Endothelial cell of umbilical vein (primary cell): ENCODE results near the gene ANO7. TPM values are rescaled to one million over a fixed set of nuclear protein-coding genes. Genes with fewer than 3 reads are reported as not detected.

Experiments used
- BruUV-seq: library from RNA; stranded (reverse); fragments of 400-500 nt; replicated peaks from 2 replicates; lab custom pipeline; 2021; lab: Mats Ljungman, UMichigan
- CTCF ChIA-PET: fragments of 300-600, 350-600 bp; sonication (Branson Sonifier 250); formaldehyde crosslinking; loops from one replicate; lab custom pipeline; 2021; ENCODE audit warnings: antibody characterized with exemption, inconsistent platforms; lab: Charles Lee
- POLR2A ChIA-PET: fragments of 300-600, 350-600 bp; sonication (Branson Sonifier 250); formaldehyde crosslinking; loops from one replicate; lab custom pipeline; 2021; ENCODE audit warnings: antibody characterized with exemption, inconsistent platforms; lab: Charles Lee
- DNase-seq: peaks from one replicate; pipeline ENCODE4 v3.0.0-alpha.2; 2011; ENCODE audit warnings: low read depth, low spot score
- FAIRE-seq: peaks from 2 replicates; lab custom pipeline; 2011; peaks lifted over from hg19 to GRCh38; lab: Jason Lieb, UNC
- H2AFZ ChIP-seq: 2 replicates; pipeline ENCODE4 v1.6.0; 2012; ENCODE audit warnings: low read depth, low read length, control low read depth, inconsistent platforms
- H3K27ac ChIP-seq: 2 replicates; pipeline ENCODE4 v1.5.1; 2011; ENCODE audit warnings: low read depth, mild to moderate bottlenecking, control low read depth, low read length, moderate library complexity; ENCODE audit not compliant: insufficient read depth
- H3K27me3 ChIP-seq, 2 experiments: 2 replicates each; pipeline versions ENCODE4 v1.6.0 to v1.6.1; 2011; ENCODE audit warnings: low read length in 2 of 2, mixed read lengths in 1 of 2; ENCODE audit not compliant: control insufficient read depth in 2 of 2, insufficient read depth in 2 of 2
- H3K36me3 ChIP-seq, 2 experiments: 2 replicates in 1 of 2; 3 replicates in 1 of 2; pipeline ENCODE4 v1.5.1; 2011; ENCODE audit warnings: low read length in 2 of 2, mild to moderate bottlenecking in 1 of 2, moderate library complexity in 1 of 2; ENCODE audit not compliant: control insufficient read depth in 2 of 2, insufficient read depth in 2 of 2; ENCODE audit errors: extremely low read depth in 1 of 2
- H3K4me1 ChIP-seq: 3 replicates; pipeline ENCODE4 v1.5.1; 2011; ENCODE audit warnings: mild to moderate bottlenecking, low read length; ENCODE audit not compliant: control insufficient read depth, insufficient read depth; ENCODE audit errors: extremely low read depth
- H3K4me2 ChIP-seq: 2 replicates; pipeline ENCODE4 v1.6.1; 2011; ENCODE audit warnings: low read length, control low read depth, mixed read lengths; ENCODE audit not compliant: insufficient read depth
- H3K4me3 ChIP-seq, 3 experiments: fragments of 200-600 bp in 1 of 3; sonication (generic), shearing (Covaris generic) in 1 of 3; replicated peaks in 1 of 3; 2 replicates each; pipeline ENCODE4 v1.5.1; 2011 to 2016; ENCODE audit warnings: control low read depth in 3 of 3, low read length in 3 of 3, mild to moderate bottlenecking in 2 of 3, inconsistent platforms in 1 of 3, low read depth in 1 of 3, moderate library complexity in 1 of 3; ENCODE audit not compliant: insufficient read depth in 1 of 3
- H3K79me2 ChIP-seq: 2 replicates; pipeline ENCODE4 v1.6.0; 2012; ENCODE audit warnings: low read length, inconsistent platforms; ENCODE audit not compliant: control insufficient read depth, insufficient read depth
- H3K9ac ChIP-seq: replicated peaks from 2 replicates; pipeline ENCODE3; 2011; ENCODE audit warnings: low read length, control low read depth; ENCODE audit not compliant: insufficient read depth; ENCODE audit errors: extremely low read depth
- H3K9me1 ChIP-seq: replicated peaks from 3 replicates; pipeline ENCODE4 v1.6.0; 2011; ENCODE audit warnings: mild to moderate bottlenecking, low read length; ENCODE audit not compliant: control insufficient read depth, insufficient read depth; ENCODE audit errors: extremely low read depth
- H3K9me3 ChIP-seq: replicated peaks from 2 replicates; pipeline ENCODE4 v1.5.1; 2012; ENCODE audit warnings: low read length, inconsistent platforms; ENCODE audit not compliant: control insufficient read depth, insufficient read depth
- H4K20me1 ChIP-seq: replicated peaks from 2 replicates; pipeline ENCODE3; 2011; ENCODE audit warnings: mild to moderate bottlenecking, low read length; ENCODE audit not compliant: control insufficient read depth, insufficient read depth; ENCODE audit errors: extremely low read depth
- CTCF ChIP-seq, 2 donors: IDR thresholded peaks; 1 replicate in 1 of 2; 2 replicates in 1 of 2; pipeline ENCODE4 v1.5.1; 2011; ENCODE audit warnings: low read length in 2 of 2, mild to moderate bottlenecking in 2 of 2, moderate library complexity in 2 of 2, control low read depth in 1 of 2, inconsistent platforms in 1 of 2, low read depth in 1 of 2; ENCODE audit not compliant: insufficient read depth in 1 of 2; ENCODE audit errors: extremely low read depth in 1 of 2
- EZH2 ChIP-seq: IDR thresholded peaks from 2 replicates; pipeline ENCODE4 v1.6.1; 2012; ENCODE audit warnings: borderline replicate concordance, low read depth, mild to moderate bottlenecking, moderate library complexity, low read length, inconsistent platforms; ENCODE audit not compliant: severe bottlenecking
- FOS ChIP-seq: IDR thresholded peaks from 2 replicates; pipeline ENCODE4 v1.6.1; 2011; ENCODE audit warnings: mild to moderate bottlenecking, low read length, moderate library complexity, borderline replicate concordance; ENCODE audit not compliant: insufficient read depth
- GATA2 ChIP-seq: IDR thresholded peaks from 2 replicates; pipeline ENCODE4 v1.7.0; 2011; ENCODE audit warnings: low read depth, mild to moderate bottlenecking, moderate library complexity, mixed read lengths, low read length; ENCODE audit not compliant: insufficient read length, insufficient read depth
- JUN ChIP-seq: IDR thresholded peaks from 2 replicates; pipeline ENCODE4 v1.6.1; 2011; ENCODE audit warnings: borderline replicate concordance, low read depth; ENCODE audit not compliant: insufficient read length, insufficient read depth
- MAX ChIP-seq: IDR thresholded peaks from 2 replicates; pipeline ENCODE4 v1.6.1; 2011; ENCODE audit not compliant: insufficient read depth, insufficient read length
- MYC ChIP-seq: IDR thresholded peaks from one replicate; pipeline ENCODE4 v1.6.1; 2011; ENCODE audit warnings: mild to moderate bottlenecking, low read depth, low read length
- POLR2A ChIP-seq: IDR thresholded peaks from 2 replicates; pipeline ENCODE4 v1.6.1; 2012; ENCODE audit warnings: low read depth, mild to moderate bottlenecking, control low read depth, low read length
- POLR2AphosphoS5 ChIP-seq: IDR thresholded peaks from 2 replicates; pipeline ENCODE4 v1.6.1; 2012; ENCODE audit warnings: low read depth, mild to moderate bottlenecking, control low read depth, low read length, moderate library complexity; ENCODE audit not compliant: insufficient read depth
- dilution Hi-C: fragments of 300-500 bp; cut with MboI; formaldehyde crosslinking; loops from one replicate; pipeline ENCODE4 v1.15.0; 2019; ENCODE audit warnings: low sequenced_read_pairs; ENCODE audit not compliant: extremely low pct_ligation_motif_present
- intact Hi-C: fragments of 100-400 bp; cut with micrococcal nuclease; formaldehyde crosslinking; loops from one replicate; pipeline ENCODE4 v1.10.0; 2022
- polyA plus RNA-seq, 4 experiments: library from polyadenylated mRNA; depleted of rRNA in 3 of 4; stranded (reverse) in 3 of 4; unstranded in 1 of 4; fragments of >200 nt; gene quantifications; 2 replicates each; pipeline versions ENCODE4 v1.2.1 to v1.2.3, GENCODE V29; 2011 to 2012; ENCODE audit warnings: missing spikeins in 1 of 4
- total RNA-seq: library from RNA; stranded (reverse); gene quantifications from 2 replicates; pipeline ENCODE4 v1.2.3, GENCODE V29; 2021

ANO7 gene
- total and polyA plus RNA-seq, 2 donors (not counting 3 experiments of a cell fraction or from before 2014, with no cell fraction given): 0.81 to 2.5 TPM

DNA sequence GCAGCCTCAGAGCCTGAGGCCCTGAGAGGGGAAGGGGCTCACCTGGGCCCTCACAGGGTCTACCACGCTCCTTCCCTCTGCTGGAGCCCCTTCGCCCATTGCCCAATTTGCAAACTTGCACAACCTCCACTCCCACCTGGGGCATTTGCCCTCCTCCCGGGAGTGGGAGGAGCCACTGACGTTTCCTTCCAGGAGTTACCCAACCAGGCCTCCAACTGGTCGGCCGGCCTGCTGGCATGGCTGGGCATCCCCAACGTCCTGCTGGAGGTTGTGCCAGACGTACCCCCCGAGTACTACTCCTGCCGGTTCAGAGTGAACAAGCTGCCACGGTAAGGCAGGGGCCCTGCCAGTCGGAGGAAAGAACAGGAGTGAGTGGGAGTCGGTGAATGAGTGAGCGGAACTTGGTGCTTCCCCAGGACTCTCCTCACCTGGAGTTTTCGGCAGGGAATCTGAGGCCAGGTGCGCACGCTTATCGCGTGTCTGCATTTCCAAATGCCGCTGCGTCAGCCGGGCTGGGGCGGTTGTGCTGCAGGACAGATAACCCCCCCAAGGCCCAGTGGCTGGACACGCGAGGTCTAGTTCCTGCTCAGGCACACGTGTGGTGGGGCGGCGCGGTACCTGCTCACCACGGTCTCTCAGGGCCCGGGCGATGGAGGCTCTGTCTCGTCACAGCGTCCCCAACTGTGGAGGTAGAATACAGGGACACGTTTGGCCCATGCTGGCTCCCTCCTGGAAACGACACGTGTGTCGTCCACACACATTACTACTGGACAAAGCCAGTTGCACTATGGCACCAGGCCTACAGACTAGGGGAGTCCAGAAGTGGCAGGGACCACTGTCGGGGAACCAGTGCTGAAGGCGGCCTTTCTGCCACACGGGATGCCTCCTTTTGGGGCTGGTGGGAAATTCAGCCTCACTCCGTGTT is 11.7 kb downstream of the ANO7 start:
- Histone ChIP-seq H3K4me1 (no peaks in the 10 kb centered on the region), H4K20me1 (no peaks in the 10 kb centered on the region), H3K79me2 (no peaks in the 10 kb centered on the region), H3K4me3 (no peak overlapping the region), H3K27me3 (no peaks in the 10 kb centered on the region), H3K4me2 (no peak overlapping the region), H3K27ac (no peak overlapping the region), H3K9ac (no peak overlapping the region), H3K9me1 (no peaks in the 10 kb centered on the region), H3K9me3 (no peaks in the 10 kb centered on the region), H2AFZ (no peak overlapping the region), H3K36me3 (no peaks in the 10 kb centered on the region)
- intact Hi-C loops: no loop called here
- ChIA-PET POLR2A (no interaction called here), CTCF (no interaction called here)
- DNase-seq: no peak
- no peak for FAIRE-seq
- dilution Hi-C loops: no loop called here
- no peak for TF ChIP-seq POLR2AphosphoS5
- TF ChIP-seq MAX: no peak
- no peak for TF ChIP-seq MYC
- TF ChIP-seq EZH2: no peak
- no TSS peak for BruUV-seq

GRCh38 chr2:241200822-241201395 is 12.4 kb downstream of the ANO7 start:
- ChIA-PET CTCF (no interaction called here), POLR2A (no interaction called here)
- Histone ChIP-seq H3K36me3 (no peaks in the 10 kb centered on the region), H3K9me1 (no peaks in the 10 kb centered on the region), H3K27me3 (no peaks in the 10 kb centered on the region), H3K9me3 (no peaks in the 10 kb centered on the region), H3K4me3 (no peak overlapping the region), H3K9ac (no peak overlapping the region), H3K79me2 (no peaks in the 10 kb centered on the region), H2AFZ (no peak overlapping the region), H3K4me2 (no peak overlapping the region), H3K27ac (no peak overlapping the region), H3K4me1 (no peaks in the 10 kb centered on the region), H4K20me1 (no peaks in the 10 kb centered on the region)
- DNase-seq (no peak), FAIRE-seq (no peak)
- dilution Hi-C loops: no loop called here
- BruUV-seq: no TSS peak
- intact Hi-C loops: no loop called here
- TF ChIP-seq MAX (no peak), GATA2 (no peak), POLR2A (no peak), FOS (no peak), CTCF (IDR thresholded peaks at IDR 0.05; ENCODE audit: extremely low read depth in 1 of 2, insufficient read depth in 1 of 2, low read depth in 1 of 2, low read length in 2 of 2) (no peak), JUN (no peak), POLR2AphosphoS5 (no peak), MYC (no peak), EZH2 (no peak)
